PC-3 (cell line): ENCODE data around the gene SLC7A5. TPM values are rescaled to one million over a fixed set of nuclear protein-coding genes. Genes with fewer than 3 reads are reported as not detected.

Source experiments
- ATAC-seq: fragments of 200-7000 bp; cut with Tn5 transposase; 2 replicates; pipeline ENCODE4 v1.9.1; 2020; ENCODE audit warnings: mild to moderate bottlenecking, moderate library complexity
- BruUV-seq: library from RNA; stranded (reverse); fragments of 400-500 nt; replicated peaks from 2 replicates; lab custom pipeline; 2021; lab: Mats Ljungman, UMichigan
- CTCF ChIA-PET: fragments of 300-600 bp; sonication (Branson Sonifier 250); formaldehyde crosslinking; loops from one replicate; lab custom pipeline; 2022; ENCODE audit warnings: antibody characterized with exemption; lab: Charles Lee
- POLR2A ChIA-PET: fragments of 300-600 bp; sonication (Branson Sonifier 250); formaldehyde crosslinking; loops from one replicate; lab custom pipeline; 2022; ENCODE audit warnings: antibody characterized with exemption; ENCODE audit not compliant: unreplicated experiment; lab: Charles Lee
- DNase-seq: peaks from one replicate; pipeline ENCODE4 v3.0.0-alpha.2; 2015
- H2AFZ ChIP-seq: fragments of 300-600 bp; sonication (generic); 2 replicates; pipeline ENCODE4 v1.6.0; 2016; ENCODE audit warnings: antibody characterized with exemption, low read length
- H3F3A ChIP-seq: fragments of 300-600 bp; sonication (generic); one replicate; pipeline ENCODE4 v1.6.0; 2017; ENCODE audit warnings: antibody characterized with exemption, low read length, control low read depth, mild to moderate bottlenecking; ENCODE audit not compliant: unreplicated experiment
- H3K27ac ChIP-seq: fragments of 300-600 bp; sonication (generic); 2 replicates; pipeline ENCODE4 v1.5.1; 2016; ENCODE audit warnings: mild to moderate bottlenecking, low read length
- H3K27me3 ChIP-seq: fragments of 300-600 bp; sonication (generic); 2 replicates; pipeline ENCODE4 v1.6.1; 2016; ENCODE audit warnings: low read length, mixed read lengths
- H3K36me3 ChIP-seq: fragments of 300-600 bp; sonication (generic); 2 replicates; pipeline ENCODE4 v1.6.1; 2016; ENCODE audit warnings: low read depth, mixed run types, low read length, mixed read lengths
- H3K4me1 ChIP-seq: fragments of 300-600 bp; sonication (generic); 2 replicates; pipeline ENCODE4 v1.5.1; 2016; ENCODE audit warnings: low read length; ENCODE audit not compliant: insufficient read depth
- H3K4me2 ChIP-seq: fragments of 300-600 bp; sonication (generic); 2 replicates; pipeline ENCODE4 v1.6.0; 2016; ENCODE audit warnings: low read length
- H3K4me3 ChIP-seq: fragments of 300-600 bp; sonication (generic); 2 replicates; pipeline ENCODE4 v1.5.1; 2016; ENCODE audit warnings: mild to moderate bottlenecking, low read length, mixed read lengths
- H3K79me2 ChIP-seq: fragments of 300-600 bp; sonication (generic); 2 replicates; pipeline ENCODE4 v1.6.1; 2017; ENCODE audit warnings: low read length, mixed read lengths
- H3K9ac ChIP-seq: fragments of 300-600 bp; sonication (generic); 2 replicates; pipeline ENCODE4 v1.6.0; 2016; ENCODE audit warnings: mild to moderate bottlenecking, low read length
- H3K9me2 ChIP-seq: fragments of 300-600 bp; sonication (generic); replicated peaks from 2 replicates; pipeline ENCODE4 v1.6.1; 2016; ENCODE audit warnings: mixed run types, low read length, mixed read lengths
- H3K9me3 ChIP-seq: fragments of 300-600 bp; sonication (generic); 2 replicates; pipeline ENCODE4 v1.6.1; 2016; ENCODE audit warnings: low read length, mixed read lengths
- H4K20me1 ChIP-seq: fragments of 300-600 bp; sonication (generic); 2 replicates; pipeline ENCODE4 v1.6.1; 2016; ENCODE audit warnings: low read length, mixed read lengths
- CTCF ChIP-seq: fragments of 300-600 bp; sonication (generic); conservative IDR thresholded peaks from 2 replicates; pipeline ENCODE4 v1.5.1; 2017; ENCODE audit warnings: antibody characterized with exemption, low read depth, mild to moderate bottlenecking, low read length
- EZH2 ChIP-seq: fragments of 300-600 bp; sonication (generic); IDR thresholded peaks from one replicate; pipeline ENCODE4 v1.6.1; 2017; ENCODE audit warnings: antibody characterized with exemption, mild to moderate bottlenecking, low read length; ENCODE audit not compliant: unreplicated experiment
- EZH2phosphoT487 ChIP-seq: fragments of 300-600 bp; sonication (generic); IDR thresholded peaks from 2 replicates; pipeline ENCODE4 v1.6.1; 2018; ENCODE audit warnings: mild to moderate bottlenecking, antibody characterized with exemption, low read length, borderline replicate concordance
- intact Hi-C: fragments of 100-400 bp; cut with micrococcal nuclease; formaldehyde crosslinking; loops from 2 replicates; pipeline ENCODE4 v1.9.0; 2023
- total RNA-seq: library from RNA; depleted of rRNA; stranded (reverse); fragments of >200 nt; gene quantifications from 2 replicates; pipeline ENCODE4 v1.2.3, GENCODE V29; 2014

SLC7A5 gene
- total RNA-seq, 1 experiment from 2014 or later = 93.2 TPM

- Histone ChIP-seq H3K4me1 (no peaks in the 10 kb centered on the region), H3K9me2 (no peaks in the 10 kb centered on the region), H3K9me3 (no peaks in the 10 kb centered on the region), H3K4me2 (no peak overlapping the region), H3K4me3 (no peak overlapping the region), H4K20me1 (peaks cover 10% of the 10 kb centered on the region), H3K79me2 (peaks cover 29% of the 10 kb centered on the region), H3K27me3 (no peaks in the 10 kb centered on the region), H2AFZ (no peak overlapping the region), H3F3A (no peaks in the 10 kb centered on the region), H3K36me3 (peaks cover 36% of the 10 kb centered on the region; the same call in 1 of the 2 replicates), H3K27ac (no peak overlapping the region), H3K9ac (no peak overlapping the region)
- no peak for TF ChIP-seq EZH2
- no peak for TF ChIP-seq CTCF
- no peak for TF ChIP-seq EZH2phosphoT487
- CTCF ChIA-PET = no interaction called here
- no TSS peak for BruUV-seq
- DNase-seq (no peak), ATAC-seq (no peak)
- POLR2A ChIA-PET = interaction anchor here (0.6 kb wide), 1 partner anchor 34 kb away, joined by 3 read pairs; no protein-coding TSS in a partner anchor
- intact Hi-C loops = no loop called here
Measured at GRCh38 chr16:87840271-87840978, 28.9 kb downstream of the SLC7A5 start.

- ChIA-PET POLR2A (interaction anchor here (0.6 kb wide), 1 partner anchor 34 kb away, joined by 3 read pairs; no protein-coding TSS in a partner anchor), CTCF (no interaction called here)
- TF ChIP-seq CTCF (no peak), EZH2 (no peak), EZH2phosphoT487 (no peak)
- Histone ChIP-seq H3F3A (no peaks in the 10 kb centered on the region), H3K9me3 (no peaks in the 10 kb centered on the region), H3K36me3 (peaks cover 36% of the 10 kb centered on the region; the same call in 1 of the 2 replicates), H3K27ac (no peak overlapping the region), H3K27me3 (no peaks in the 10 kb centered on the region), H3K9ac (no peak overlapping the region), H2AFZ (no peak overlapping the region), H3K9me2 (no peaks in the 10 kb centered on the region), H4K20me1 (peaks cover 10% of the 10 kb centered on the region), H3K4me3 (no peak overlapping the region), H3K4me2 (no peak overlapping the region), H3K4me1 (no peaks in the 10 kb centered on the region), H3K79me2 (peaks cover 25% of the 10 kb centered on the region)
- no peak for DNase-seq
- intact Hi-C loops = no loop called here
- no peak for ATAC-seq
- BruUV-seq = no TSS peak
Measured at GRCh38 chr16:87839542-87840270, 29.6 kb downstream of the SLC7A5 start.
